Astrocyte (in vitro differentiated cells and primary cell): ENCODE measurements around the gene CASTOR1. TPM values are rescaled to one million over a fixed set of nuclear protein-coding genes. Genes with fewer than 3 reads are reported as not detected.

Source experiments
- DNase-seq: peaks from one replicate; pipeline ENCODE4 v3.0.0-alpha.2; 2010; ENCODE audit warnings: low read depth
- FAIRE-seq: peaks from 2 replicates; lab custom pipeline; 2011; peaks lifted over from hg19 to GRCh38; lab: Jason Lieb, UNC
- H2AFZ ChIP-seq: 2 replicates; pipeline ENCODE4 v1.6.0; 2012; ENCODE audit warnings: low read depth, low read length, inconsistent platforms
- H3K27ac ChIP-seq: 2 replicates; pipeline ENCODE4 v1.5.1; 2011; ENCODE audit warnings: low read depth, low read length, inconsistent platforms
- H3K27me3 ChIP-seq: 2 replicates; pipeline ENCODE4 v1.6.0; 2011; ENCODE audit warnings: low read length, inconsistent platforms; ENCODE audit not compliant: insufficient read depth
- H3K36me3 ChIP-seq: 2 replicates; pipeline ENCODE4 v1.5.1; 2011; ENCODE audit warnings: low read length, inconsistent platforms; ENCODE audit not compliant: insufficient read depth
- H3K4me1 ChIP-seq: 2 replicates; pipeline ENCODE4 v1.5.1; 2011; ENCODE audit warnings: low read length, inconsistent platforms; ENCODE audit not compliant: insufficient read depth
- H3K4me2 ChIP-seq: 2 replicates; pipeline ENCODE4 v1.6.0; 2012; ENCODE audit warnings: low read length, inconsistent platforms
- H3K4me3 ChIP-seq: 2 replicates; pipeline ENCODE4 v1.5.1; 2011; ENCODE audit warnings: low read depth, mild to moderate bottlenecking, low read length, inconsistent platforms; ENCODE audit not compliant: insufficient read depth
- H3K79me2 ChIP-seq: 2 replicates; pipeline ENCODE4 v1.6.0; 2012; ENCODE audit warnings: mild to moderate bottlenecking, low read length, inconsistent platforms; ENCODE audit not compliant: insufficient read depth
- H3K9ac ChIP-seq: 2 replicates; pipeline ENCODE4 v1.6.0; 2012; ENCODE audit warnings: mild to moderate bottlenecking, low read length, inconsistent platforms
- H3K9me3 ChIP-seq: 2 replicates; pipeline ENCODE4 v1.5.1; 2012; ENCODE audit warnings: low read depth, mild to moderate bottlenecking, low read length, inconsistent platforms; ENCODE audit not compliant: insufficient read depth
- H4K20me1 ChIP-seq: 2 replicates; pipeline ENCODE4 v1.6.0; 2012; ENCODE audit warnings: low read length, inconsistent platforms; ENCODE audit not compliant: insufficient read depth
- H3K27ac Mint-ChIP-seq: one replicate; pipeline ENCODE4 v1.8.0; 2021; ENCODE audit warnings: mild to moderate bottlenecking, mixed read lengths; ENCODE audit not compliant: unreplicated experiment
- H3K27me3 Mint-ChIP-seq: one replicate; pipeline ENCODE4 v1.8.0; 2021; ENCODE audit warnings: low read depth, mixed read lengths; ENCODE audit not compliant: unreplicated experiment
- H3K36me3 Mint-ChIP-seq: one replicate; pipeline ENCODE4 v1.8.0; 2021; ENCODE audit warnings: low read depth, mixed read lengths; ENCODE audit not compliant: unreplicated experiment
- H3K4me1 Mint-ChIP-seq: one replicate; pipeline ENCODE4 v1.8.0; 2021; ENCODE audit warnings: low read depth, mixed read lengths; ENCODE audit not compliant: unreplicated experiment
- H3K4me3 Mint-ChIP-seq: one replicate; pipeline ENCODE4 v1.8.0; 2021; ENCODE audit warnings: mild to moderate bottlenecking, moderate library complexity, mixed read lengths; ENCODE audit not compliant: unreplicated experiment
- H3K9me3 Mint-ChIP-seq: one replicate; pipeline ENCODE4 v1.8.0; 2021; ENCODE audit warnings: mild to moderate bottlenecking, mixed read lengths; ENCODE audit not compliant: unreplicated experiment
- EZH2 ChIP-seq: IDR thresholded peaks from 2 replicates; pipeline ENCODE4 v1.6.1; 2012; ENCODE audit warnings: mild to moderate bottlenecking, low read length, inconsistent platforms; ENCODE audit not compliant: insufficient read depth
- total RNA-seq: library from RNA; stranded (reverse); gene quantifications from 2 replicates; pipeline ENCODE4 v1.2.1, GENCODE V29; 2021
- TF ChIP-seq, protein P1 (sequence below): IDR thresholded peaks from 2 replicates; pipeline ENCODE4 v1.5.1; 2011; ENCODE audit warnings: low read depth, mild to moderate bottlenecking, inconsistent platforms, low read length, moderate library complexity; ENCODE audit not compliant: insufficient read depth

CASTOR1 gene
- total RNA-seq, 1 donor from 2014 or later, result 15.2 TPM

DNA sequence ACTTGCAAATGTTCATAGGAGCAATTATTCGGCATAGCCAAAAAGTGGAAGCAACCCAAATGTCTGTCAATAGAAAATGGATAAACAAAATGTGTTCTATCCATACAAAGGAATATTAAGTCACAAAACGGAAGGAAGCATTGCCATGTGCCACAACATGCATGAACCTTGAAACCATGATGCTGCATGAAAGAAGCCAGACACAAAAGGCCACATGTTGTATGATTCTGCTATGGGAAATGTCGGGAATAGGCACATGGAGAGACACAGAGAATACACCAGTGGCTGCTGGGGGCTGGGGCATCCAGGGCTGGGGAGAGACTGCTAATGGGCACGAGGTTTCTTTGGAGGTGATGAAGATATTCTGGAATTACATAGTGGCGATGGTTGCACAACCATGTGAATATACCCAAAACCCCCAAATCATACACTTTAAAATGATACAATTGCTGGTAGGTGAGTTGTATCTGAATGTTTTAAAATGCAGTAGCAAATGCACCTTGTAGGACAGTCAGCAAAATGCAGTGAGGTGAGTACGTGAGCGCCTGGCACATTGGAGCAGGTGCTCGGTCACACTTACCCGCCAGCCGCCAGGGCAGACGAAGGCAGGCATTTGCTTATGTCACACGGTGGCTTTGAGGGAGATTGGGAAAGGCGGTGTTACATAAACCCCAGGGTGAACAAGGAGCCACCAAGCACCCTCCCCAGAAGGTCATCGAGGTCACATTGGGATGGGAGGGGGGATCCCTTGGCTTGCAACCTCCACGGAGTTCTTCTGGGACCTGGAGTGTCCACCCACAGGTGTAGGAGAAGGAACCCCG, 16.3 kb downstream of the CASTOR1 start:
- Histone ChIP-seq H3K4me2 (no peak overlapping the region), H3K4me3 (no peak overlapping the region), H3K36me3 (no peaks in the 10 kb centered on the region), H3K27me3 (no peaks in the 10 kb centered on the region), H3K79me2 (no peaks in the 10 kb centered on the region), H3K27ac (no peak overlapping the region), H2AFZ (no peak overlapping the region), H3K9me3 (no peaks in the 10 kb centered on the region), H4K20me1 (no peaks in the 10 kb centered on the region), H3K4me1 (peaks cover 13% of the 10 kb centered on the region), H3K9ac (no peak overlapping the region)
- H3K4me1 Mint-ChIP-seq, result peaks cover 14% of the 10 kb centered on the region
- H3K9me3 Mint-ChIP-seq, result no peaks in the 10 kb centered on the region
- TF ChIP-seq, protein P1, sequence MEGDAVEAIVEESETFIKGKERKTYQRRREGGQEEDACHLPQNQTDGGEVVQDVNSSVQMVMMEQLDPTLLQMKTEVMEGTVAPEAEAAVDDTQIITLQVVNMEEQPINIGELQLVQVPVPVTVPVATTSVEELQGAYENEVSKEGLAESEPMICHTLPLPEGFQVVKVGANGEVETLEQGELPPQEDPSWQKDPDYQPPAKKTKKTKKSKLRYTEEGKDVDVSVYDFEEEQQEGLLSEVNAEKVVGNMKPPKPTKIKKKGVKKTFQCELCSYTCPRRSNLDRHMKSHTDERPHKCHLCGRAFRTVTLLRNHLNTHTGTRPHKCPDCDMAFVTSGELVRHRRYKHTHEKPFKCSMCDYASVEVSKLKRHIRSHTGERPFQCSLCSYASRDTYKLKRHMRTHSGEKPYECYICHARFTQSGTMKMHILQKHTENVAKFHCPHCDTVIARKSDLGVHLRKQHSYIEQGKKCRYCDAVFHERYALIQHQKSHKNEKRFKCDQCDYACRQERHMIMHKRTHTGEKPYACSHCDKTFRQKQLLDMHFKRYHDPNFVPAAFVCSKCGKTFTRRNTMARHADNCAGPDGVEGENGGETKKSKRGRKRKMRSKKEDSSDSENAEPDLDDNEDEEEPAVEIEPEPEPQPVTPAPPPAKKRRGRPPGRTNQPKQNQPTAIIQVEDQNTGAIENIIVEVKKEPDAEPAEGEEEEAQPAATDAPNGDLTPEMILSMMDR, result no peak
- no peak for TF ChIP-seq EZH2
- no peak for FAIRE-seq
- no peak overlapping the region for H3K4me3 Mint-ChIP-seq
- no peak for DNase-seq
- peaks cover 9% of the 10 kb centered on the region for H3K27me3 Mint-ChIP-seq
- peaks cover 5% of the 10 kb centered on the region for H3K36me3 Mint-ChIP-seq
- H3K27ac Mint-ChIP-seq, result no peak overlapping the region

DNA sequence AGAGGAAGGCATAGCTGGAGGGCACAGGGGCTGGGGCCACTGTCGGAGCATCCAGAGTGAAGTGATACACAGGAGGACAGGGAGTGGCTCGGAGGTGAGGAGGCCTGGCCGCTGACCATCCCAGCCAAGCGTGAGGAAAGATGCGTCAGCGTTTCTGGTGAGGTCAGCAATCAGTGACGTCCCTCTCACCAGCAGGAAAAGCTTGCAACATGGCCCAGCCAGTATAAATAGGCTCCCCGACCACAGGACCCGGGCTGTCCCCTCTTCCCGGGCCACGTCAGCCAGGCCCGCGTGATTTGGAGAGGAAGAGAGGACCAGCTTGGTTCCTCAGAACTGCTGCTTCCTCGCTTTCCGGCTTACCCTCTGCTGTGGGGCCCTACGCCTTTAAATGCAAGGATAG, 18.5 kb downstream of the CASTOR1 start:
- Histone ChIP-seq H3K36me3 (no peaks in the 10 kb centered on the region), H3K27ac (peak overlapping the region; percentile 31), H4K20me1 (no peaks in the 10 kb centered on the region), H2AFZ (peak overlapping the region; percentile 28), H3K27me3 (no peaks in the 10 kb centered on the region), H3K4me2 (peak overlapping the region; percentile 14), H3K4me3 (no peak overlapping the region), H3K4me1 (peaks cover 3% of the 10 kb centered on the region), H3K79me2 (no peaks in the 10 kb centered on the region), H3K9me3 (no peaks in the 10 kb centered on the region), H3K9ac (peak overlapping the region; percentile 48)
- Mint-ChIP-seq H3K36me3 (peaks cover 4% of the 10 kb centered on the region), H3K27me3 (peaks cover 9% of the 10 kb centered on the region), H3K27ac (no peak overlapping the region), H3K4me1 (peaks cover 3% of the 10 kb centered on the region), H3K9me3 (no peaks in the 10 kb centered on the region), H3K4me3 (no peak overlapping the region)
- DNase-seq (peak; percentile 75), FAIRE-seq (no peak)
- TF ChIP-seq, protein P1, result no peak
- TF ChIP-seq EZH2, result no peak

DNA sequence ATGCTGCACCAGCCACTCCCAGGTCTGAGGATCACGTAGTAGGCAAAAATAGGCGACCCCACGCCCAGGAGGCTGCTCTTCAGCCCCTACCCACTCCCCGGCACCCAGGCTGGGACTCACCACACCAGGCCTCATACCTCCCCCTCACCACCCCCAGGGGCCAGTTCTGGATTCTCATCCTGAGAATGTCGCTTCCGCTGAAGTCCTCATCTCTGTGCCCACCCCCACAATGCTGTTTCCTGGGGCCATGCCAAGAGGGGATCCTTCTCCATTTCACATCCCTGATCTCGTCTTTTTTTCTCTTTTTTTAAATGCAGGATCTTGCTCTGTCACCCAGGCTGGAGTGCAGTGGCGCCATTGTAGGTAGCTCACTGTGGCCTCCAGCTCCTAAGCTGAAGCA, 21.0 kb downstream of the CASTOR1 start:
- Histone ChIP-seq H3K36me3 (no peaks in the 10 kb centered on the region), H3K27me3 (no peaks in the 10 kb centered on the region), H3K9ac (no peak overlapping the region), H4K20me1 (no peaks in the 10 kb centered on the region), H3K9me3 (no peaks in the 10 kb centered on the region), H3K4me3 (no peak overlapping the region), H3K4me1 (peaks cover 6% of the 10 kb centered on the region), H3K27ac (no peak overlapping the region), H2AFZ (no peak overlapping the region), H3K79me2 (no peaks in the 10 kb centered on the region), H3K4me2 (no peak overlapping the region)
- DNase-seq (no peak), FAIRE-seq (no peak)
- H3K9me3 Mint-ChIP-seq, result no peaks in the 10 kb centered on the region
- no peak overlapping the region for H3K4me3 Mint-ChIP-seq
- H3K27me3 Mint-ChIP-seq, result peaks cover 8% of the 10 kb centered on the region
- H3K27ac Mint-ChIP-seq, result peak overlapping the region; percentile 18
- peaks cover 3% of the 10 kb centered on the region for H3K4me1 Mint-ChIP-seq
- no peak for TF ChIP-seq EZH2
- TF ChIP-seq, protein P1, result no peak
- H3K36me3 Mint-ChIP-seq, result no peaks in the 10 kb centered on the region
